Measurements from ENCODE around the gene DTWD1. TPM values are rescaled to one million over a fixed set of nuclear protein-coding genes. Genes with fewer than 3 reads are reported as not detected.
"Not testable (repeated sequence)": the region's sequence is repeated elsewhere in the genome, so short reads cannot be mapped to it uniquely, and the experiment has no call there.

Gene DTWD1, protein sequence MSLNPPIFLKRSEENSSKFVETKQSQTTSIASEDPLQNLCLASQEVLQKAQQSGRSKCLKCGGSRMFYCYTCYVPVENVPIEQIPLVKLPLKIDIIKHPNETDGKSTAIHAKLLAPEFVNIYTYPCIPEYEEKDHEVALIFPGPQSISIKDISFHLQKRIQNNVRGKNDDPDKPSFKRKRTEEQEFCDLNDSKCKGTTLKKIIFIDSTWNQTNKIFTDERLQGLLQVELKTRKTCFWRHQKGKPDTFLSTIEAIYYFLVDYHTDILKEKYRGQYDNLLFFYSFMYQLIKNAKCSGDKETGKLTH
- polyA plus RNA-seq = 23.2 TPM
- long read RNA-seq, donor 1, transcript DTWD1-202 (5 exons, 1,584 nt) = major isoform, 8 of 8 reads
- long read RNA-seq, donor 1, partial matches to known transcripts = 0 of 8 reads
- long read RNA-seq, donor 1, other reads (novel, unspliced or antisense) = 0 of 8 reads
- long read RNA-seq, donor 2, full-length matches to known transcripts = 8 of 8 reads
- long read RNA-seq, donor 2, partial matches to known transcripts = 0 of 8 reads
- long read RNA-seq, donor 2, other reads (novel, unspliced or antisense) = 0 of 8 reads
- long read RNA-seq, donor 3 = 0 reads
- long read RNA-seq, donor 4 = 0 reads
- long read RNA-seq, donor 5, partial matches to known transcripts = 0 of 5 reads
- long read RNA-seq, donor 5, other reads (novel, unspliced or antisense) = 0 of 5 reads
- long read RNA-seq, donor 6, full-length matches to known transcripts = 8 of 8 reads
- long read RNA-seq, donor 6, partial matches to known transcripts = 0 of 8 reads
- long read RNA-seq, donor 6, other reads (novel, unspliced or antisense) = 0 of 8 reads
- long read RNA-seq, donor 7, partial matches to known transcripts = 5 of 10 reads
- long read RNA-seq, donor 7, other reads (novel, unspliced or antisense) = 0 of 10 reads
- long read RNA-seq, donor 8, full-length matches to known transcripts = 11 of 11 reads
- long read RNA-seq, donor 8, partial matches to known transcripts = 0 of 11 reads
- long read RNA-seq, donor 8, other reads (novel, unspliced or antisense) = 0 of 11 reads
- long read RNA-seq, donor 9, transcript DTWD1-202 (5 exons, 1,584 nt) = major isoform, 8 of 8 reads
- long read RNA-seq, donor 9, partial matches to known transcripts = 0 of 8 reads
- long read RNA-seq, donor 9, other reads (novel, unspliced or antisense) = 0 of 8 reads
- long read RNA-seq, donor 10, transcript DTWD1-202 (5 exons, 1,584 nt) = major isoform, 7 of 8 reads
- long read RNA-seq, donor 10, partial matches to known transcripts = 0 of 8 reads
- long read RNA-seq, donor 10, other reads (novel, unspliced or antisense) = 0 of 8 reads
- long read RNA-seq, donor 11, transcript DTWD1-202 (5 exons, 1,584 nt) = major isoform, 10 of 11 reads
- long read RNA-seq, donor 11, partial matches to known transcripts = 0 of 11 reads
- long read RNA-seq, donor 11, other reads (novel, unspliced or antisense) = 0 of 11 reads

DNA sequence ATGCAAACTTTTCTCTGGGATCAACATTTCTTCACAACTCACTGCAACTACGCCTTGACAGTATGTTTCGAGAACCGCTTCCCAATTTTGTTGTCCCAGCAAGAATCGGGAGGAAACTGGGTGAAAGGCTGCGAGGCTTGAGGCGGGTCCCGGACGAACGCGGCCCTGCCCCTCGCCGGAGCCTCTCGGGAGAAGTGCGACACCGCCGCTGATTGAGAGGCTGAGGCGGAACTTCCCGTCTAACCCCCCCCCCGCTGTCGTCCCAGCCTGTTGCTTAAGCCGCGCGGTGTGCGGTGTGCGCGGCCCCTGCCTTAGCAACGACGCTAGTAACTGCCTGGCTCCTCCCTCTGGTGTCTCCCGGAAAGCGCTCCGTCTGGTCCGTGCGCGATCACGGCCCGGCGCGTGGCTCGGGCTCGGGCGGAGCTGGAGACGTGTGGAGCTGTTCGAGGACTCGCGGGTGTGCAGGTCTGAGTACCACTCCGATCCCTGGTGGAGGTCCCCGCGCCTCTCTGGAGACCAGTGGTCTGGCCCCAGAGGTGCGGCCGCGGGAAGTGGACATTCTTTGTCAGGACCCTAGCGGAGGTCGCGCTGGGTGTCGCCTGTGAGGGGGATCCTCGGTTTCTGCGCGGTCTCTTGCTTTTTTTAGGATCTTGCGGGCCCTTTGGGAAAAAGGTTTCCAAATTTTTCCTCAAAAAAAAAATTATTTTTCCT is at the start of gene DTWD1, which contains the start of gene FAM227B:
Gene DTWD1, plus strand, starts transcription at position 391 of the 711 bp plus-strand sequence. CDS start 4,120 bp downstream, outside the sequence.
Gene FAM227B, minus strand, starts transcription at position 161 of the 711 bp plus-strand sequence. CDS start 5,647 bp downstream, outside the sequence.
- Histone ChIP-seq H3K4me1 (ENCODE audit: control insufficient read depth, insufficient read depth, low read length) (peaks cover 3% of the 10 kb centered on the region), H3K27ac (ENCODE audit: low read length) (peak within 1 kb of the TSS; percentile 96), H3K36me3 (ENCODE audit: control insufficient read depth, insufficient read depth, low read length) (peaks cover 5% of the 10 kb centered on the region), H3K9me3 (ENCODE audit: control insufficient read depth, low read depth, low read length) (no peaks in the 10 kb centered on the region), H3K4me3 (ENCODE audit: low read length) (peak within 1 kb of the TSS; percentile 81), H3K27me3 (ENCODE audit: control insufficient read depth, insufficient read depth, low read length) (no peaks in the 10 kb centered on the region)
- peak; percentile 98 to 99 for DNase-seq
- no CpG with 5 or more reads among the region's 59 CpGs for WGBS (ENCODE audit: insufficient coverage, low lambda C conversion rate)

DNA sequence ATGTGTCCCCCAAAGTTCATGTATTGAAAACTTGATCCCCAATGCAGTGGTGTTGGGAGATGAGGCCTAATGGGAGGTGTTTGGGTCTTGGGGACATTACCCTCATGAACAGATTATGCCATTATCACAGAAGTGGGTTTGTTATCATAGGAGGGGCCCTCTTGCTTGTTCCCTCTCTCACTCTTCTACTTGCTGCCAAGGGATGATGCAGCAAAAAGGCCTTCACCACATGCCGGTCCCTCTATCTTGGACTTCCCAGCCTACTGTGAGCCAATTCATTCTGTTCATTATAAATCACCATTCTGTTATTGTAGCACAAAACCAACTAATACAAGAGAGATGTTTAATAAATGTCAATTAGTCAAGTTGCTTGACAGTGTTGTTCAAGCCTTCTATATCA is 47.4 kb upstream of the DTWD1 start:
- Histone ChIP-seq H3K27ac (ENCODE audit: low read length) (no peak overlapping the region), H3K27me3 (ENCODE audit: control insufficient read depth, insufficient read depth, low read length) (no peaks in the 10 kb centered on the region), H3K36me3 (ENCODE audit: control insufficient read depth, insufficient read depth, low read length) (no peaks in the 10 kb centered on the region), H3K9me3 (ENCODE audit: control insufficient read depth, low read depth, low read length) (no peaks in the 10 kb centered on the region), H3K4me1 (ENCODE audit: control insufficient read depth, insufficient read depth, low read length) (no peaks in the 10 kb centered on the region), H3K4me3 (ENCODE audit: low read length) (no peak overlapping the region)
- no peak for DNase-seq
- WGBS (ENCODE audit: insufficient coverage, low lambda C conversion rate) = no CpG with 5 or more reads among the region's 1 CpG

DNA sequence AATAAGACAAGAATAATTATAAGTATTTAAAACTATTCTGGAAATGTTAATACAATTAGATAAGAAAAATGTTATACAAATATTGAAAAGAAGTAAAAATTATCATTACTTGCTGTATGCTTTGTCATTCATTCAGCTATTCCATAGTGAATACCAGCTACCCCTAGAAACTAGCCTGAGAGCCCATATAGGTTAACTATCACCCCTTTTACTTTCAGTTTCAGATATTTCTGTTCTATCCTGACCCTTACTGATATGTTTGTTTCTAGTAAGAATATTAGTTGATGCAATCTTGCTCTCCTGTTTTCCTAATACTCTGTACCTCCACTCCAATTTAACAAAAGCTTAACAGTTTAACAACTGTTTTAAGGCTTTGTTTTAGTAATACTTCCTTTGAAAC is 31.8 kb upstream of the DTWD1 start:
- no peak overlapping the region for H3K4me3 ChIP-seq (ENCODE audit: low read length)
- no peaks in the 10 kb centered on the region for H3K9me3 ChIP-seq (ENCODE audit: control insufficient read depth, low read depth, low read length)
- DNase-seq = no peak
- no peaks in the 10 kb centered on the region for H3K27me3 ChIP-seq (ENCODE audit: control insufficient read depth, insufficient read depth, low read length)
- no peaks in the 10 kb centered on the region for H3K4me1 ChIP-seq (ENCODE audit: control insufficient read depth, insufficient read depth, low read length)
- H3K27ac ChIP-seq (ENCODE audit: low read length) = no peak overlapping the region
- H3K36me3 ChIP-seq (ENCODE audit: control insufficient read depth, insufficient read depth, low read length) = no peaks in the 10 kb centered on the region

DNA sequence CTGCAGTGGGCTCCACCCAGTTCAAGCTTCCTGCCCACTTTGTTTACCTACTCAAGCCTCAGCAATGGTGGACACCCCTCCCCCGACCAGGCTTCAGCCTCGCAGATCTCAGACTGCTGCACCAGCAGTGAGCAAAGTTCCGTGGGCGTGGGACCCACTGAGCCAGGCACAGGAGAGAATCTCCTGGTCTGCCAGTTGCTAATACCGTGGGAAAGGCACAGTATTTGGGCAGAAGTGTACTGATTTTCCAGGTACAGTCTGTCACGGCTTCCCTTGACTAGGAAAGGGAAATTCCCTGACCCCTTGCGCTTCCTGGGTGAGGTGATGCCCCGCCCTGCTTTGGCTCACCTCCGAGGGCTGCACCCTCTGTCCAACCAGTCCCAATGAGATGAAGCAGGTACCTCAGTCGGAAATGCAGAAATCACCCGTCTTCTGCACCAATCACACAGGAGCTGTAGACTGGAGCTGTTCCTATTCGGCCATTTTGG is 28.0 kb upstream of the DTWD1 start:
- H3K9me3 ChIP-seq (ENCODE audit: control insufficient read depth, low read depth, low read length); H3K27me3 ChIP-seq (ENCODE audit: control insufficient read depth, insufficient read depth, low read length); DNase-seq; H3K4me1 ChIP-seq (ENCODE audit: control insufficient read depth, insufficient read depth, low read length); H3K27ac ChIP-seq (ENCODE audit: low read length); H3K4me3 ChIP-seq (ENCODE audit: low read length); H3K36me3 ChIP-seq (ENCODE audit: control insufficient read depth, insufficient read depth, low read length): not testable (repeated sequence)
- 100% methylated on average over 2 of the region's 12 CpGs for WGBS (ENCODE audit: insufficient coverage, low lambda C conversion rate)

DNA sequence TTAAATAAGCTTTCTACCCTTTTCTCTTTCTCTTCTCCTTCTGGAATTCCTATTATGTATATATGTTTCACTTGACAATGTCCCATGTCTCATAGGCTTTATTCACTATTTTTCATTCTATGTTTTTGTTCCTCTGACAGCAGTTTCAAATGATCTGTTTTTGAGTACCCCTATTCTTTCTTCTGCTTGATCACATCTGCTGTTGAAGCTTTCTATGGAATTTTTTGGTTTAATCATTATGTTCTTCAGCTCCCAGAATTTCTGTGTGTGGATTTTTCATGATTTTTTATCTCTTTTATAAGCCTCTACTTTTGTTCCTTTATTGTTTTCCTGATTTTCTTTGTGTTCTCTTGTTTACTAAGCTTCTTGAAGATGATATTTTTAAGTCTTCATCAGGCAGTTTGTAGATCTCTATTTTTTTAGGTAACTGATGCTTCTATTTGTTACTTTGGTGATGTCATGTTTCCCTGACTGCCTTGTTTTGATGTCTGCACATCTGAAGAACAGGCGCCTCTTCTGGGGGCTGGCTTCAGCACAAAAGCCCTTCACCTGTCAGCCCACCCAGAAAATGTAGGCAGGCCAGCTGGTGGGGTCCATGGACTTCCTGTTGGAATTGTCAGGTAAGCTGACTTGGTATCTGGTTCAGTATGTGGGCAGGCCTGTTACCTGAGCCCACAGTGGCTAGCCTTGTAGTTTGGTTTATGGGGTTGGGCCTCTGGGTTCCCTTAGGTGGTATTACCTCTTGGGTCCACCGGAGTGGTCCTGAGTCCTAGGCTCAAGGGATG is 16.0 kb upstream of the DTWD1 start:
- peaks cover 8% of the 10 kb centered on the region for H3K36me3 ChIP-seq (ENCODE audit: control insufficient read depth, insufficient read depth, low read length)
- peaks cover 19% of the 10 kb centered on the region for H3K9me3 ChIP-seq (ENCODE audit: control insufficient read depth, low read depth, low read length)
- H3K4me3 ChIP-seq (ENCODE audit: low read length) = no peak overlapping the region
- no peak overlapping the region for H3K27ac ChIP-seq (ENCODE audit: low read length)
- no CpG with 5 or more reads among the region's 2 CpGs for WGBS (ENCODE audit: insufficient coverage, low lambda C conversion rate)
- no peaks in the 10 kb centered on the region for H3K27me3 ChIP-seq (ENCODE audit: control insufficient read depth, insufficient read depth, low read length)
- H3K4me1 ChIP-seq (ENCODE audit: control insufficient read depth, insufficient read depth, low read length) = no peaks in the 10 kb centered on the region
- DNase-seq = no peak

DNA sequence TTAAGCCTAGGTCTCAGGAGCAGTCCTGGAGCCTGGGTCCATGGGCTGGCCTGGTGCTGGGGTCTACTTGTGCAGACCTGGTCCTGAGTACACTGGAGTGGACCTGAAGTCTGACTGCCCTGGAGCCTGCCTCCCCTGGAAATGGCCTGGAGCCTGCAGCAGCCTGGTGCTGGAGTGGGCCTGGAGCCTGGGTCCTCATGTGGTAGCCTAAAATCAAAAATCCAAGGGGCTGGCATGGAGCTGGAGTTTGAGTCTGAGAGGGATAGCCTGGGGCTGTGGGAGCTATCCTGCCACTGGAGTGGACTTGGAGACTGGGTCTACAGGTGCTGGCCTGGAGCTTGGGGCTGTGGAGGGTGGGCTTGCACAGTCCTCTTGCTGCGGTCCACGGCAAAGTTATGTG is 15.3 kb upstream of the DTWD1 start:
- WGBS (ENCODE audit: insufficient coverage, low lambda C conversion rate) = no CpG with 5 or more reads among the region's 2 CpGs
- Histone ChIP-seq H3K27ac (ENCODE audit: low read length) (no peak overlapping the region), H3K27me3 (ENCODE audit: control insufficient read depth, insufficient read depth, low read length) (no peaks in the 10 kb centered on the region)

DNA sequence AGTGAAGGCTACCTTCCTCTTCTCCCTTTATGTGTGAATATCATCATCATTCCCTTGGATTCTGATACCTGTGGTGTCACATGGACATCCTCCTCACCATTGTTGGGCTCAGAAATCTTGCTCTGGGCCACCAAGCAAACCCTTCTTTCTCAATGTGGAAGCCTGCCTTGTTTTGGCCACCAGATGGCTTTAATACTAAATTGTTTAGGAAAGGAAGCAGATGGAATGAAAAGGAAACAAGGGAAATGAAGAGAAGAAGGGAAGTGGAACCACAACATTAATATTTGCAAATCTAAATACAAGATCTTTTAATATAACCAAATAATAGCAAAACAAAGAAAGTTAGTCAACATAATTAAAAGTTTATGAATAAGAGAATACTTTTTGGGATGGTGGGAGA is 14.3 kb upstream of the DTWD1 start:
- Histone ChIP-seq H3K27me3 (ENCODE audit: control insufficient read depth, insufficient read depth, low read length) (no peaks in the 10 kb centered on the region), H3K4me3 (ENCODE audit: low read length) (no peak overlapping the region), H3K36me3 (ENCODE audit: control insufficient read depth, insufficient read depth, low read length) (peaks cover 8% of the 10 kb centered on the region), H3K9me3 (ENCODE audit: control insufficient read depth, low read depth, low read length) (peaks cover 6% of the 10 kb centered on the region), H3K4me1 (ENCODE audit: control insufficient read depth, insufficient read depth, low read length) (no peaks in the 10 kb centered on the region), H3K27ac (ENCODE audit: low read length) (no peak overlapping the region)
- no peak for DNase-seq

More for the DNA sequence above, 15.3 kb upstream of the DTWD1 start:
- Histone ChIP-seq H3K9me3 (ENCODE audit: control insufficient read depth, low read depth, low read length) (peaks cover 14% of the 10 kb centered on the region), H3K4me1 (ENCODE audit: control insufficient read depth, insufficient read depth, low read length) (no peaks in the 10 kb centered on the region), H3K4me3 (ENCODE audit: low read length) (no peak overlapping the region), H3K36me3 (ENCODE audit: control insufficient read depth, insufficient read depth, low read length) (peaks cover 8% of the 10 kb centered on the region)
- DNase-seq = no peak

DNA sequence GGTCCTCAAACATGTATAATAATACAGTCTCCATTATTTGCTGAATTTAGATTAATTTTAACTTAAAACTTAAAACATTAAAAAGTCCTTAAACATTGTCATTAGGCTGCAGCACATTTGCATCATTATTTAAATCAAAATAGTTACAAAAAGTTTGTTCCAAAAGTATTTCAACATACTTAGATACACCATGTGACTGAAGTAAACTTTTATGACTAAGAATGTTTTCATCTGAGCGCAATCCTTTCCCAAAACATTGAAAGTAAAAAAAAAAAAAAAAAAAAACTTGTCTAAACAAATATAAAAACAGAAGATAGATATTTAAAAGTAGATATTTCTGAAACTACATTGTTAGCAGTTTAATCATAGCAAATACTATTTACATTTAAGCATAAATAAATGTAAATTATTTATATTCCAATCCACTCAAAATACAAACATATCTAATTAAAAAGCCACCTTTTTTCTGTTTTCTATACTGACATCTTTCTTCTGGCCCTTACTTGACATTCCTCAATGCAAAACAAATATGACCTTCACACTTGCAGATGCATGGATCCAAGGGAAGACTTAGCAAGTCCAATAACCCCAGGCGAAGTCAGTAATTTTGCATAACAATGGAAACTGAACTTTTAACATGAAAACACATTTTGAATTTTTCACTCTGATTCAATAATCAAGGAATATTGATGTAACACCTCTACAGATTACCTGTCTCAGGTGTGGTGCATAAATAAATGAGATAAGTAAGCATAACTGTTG is 10.5 kb upstream of the DTWD1 start:
- WGBS (ENCODE audit: insufficient coverage, low lambda C conversion rate) = 86% methylated on average over 1 of the region's 2 CpGs
- Histone ChIP-seq H3K9me3 (ENCODE audit: control insufficient read depth, low read depth, low read length) (peaks cover 6% of the 10 kb centered on the region), H3K4me3 (ENCODE audit: low read length) (no peak overlapping the region), H3K27ac (ENCODE audit: low read length) (no peak overlapping the region), H3K4me1 (ENCODE audit: control insufficient read depth, insufficient read depth, low read length) (no peaks in the 10 kb centered on the region), H3K36me3 (ENCODE audit: control insufficient read depth, insufficient read depth, low read length) (peaks cover 6% of the 10 kb centered on the region), H3K27me3 (ENCODE audit: control insufficient read depth, insufficient read depth, low read length) (no peaks in the 10 kb centered on the region)
- DNase-seq = no peak
